Liver (tissue), 9 donors: Measurements from ENCODE around the gene CUX1. TPM values are rescaled to one million over a fixed set of nuclear protein-coding genes. Genes with fewer than 3 reads are reported as not detected.

Experiments
- DNase-seq: peaks from one replicate; pipeline ENCODE4 v3.0.0-alpha.2; 2017; ENCODE audit warnings: low spot score
- H3K27ac ChIP-seq, 2 donors: one replicate each; pipeline ENCODE4 v1.7.0; 2013; ENCODE audit warnings: inconsistent platforms in 2 of 2, low read length in 2 of 2, control low read depth in 1 of 2, low read depth in 1 of 2, mild to moderate bottlenecking in 1 of 2
- H3K27me3 ChIP-seq, 4 donors: one replicate each; pipeline versions ENCODE4 v1.6.1 to v1.7.0; 2013; ENCODE audit warnings: low read length in 3 of 4, inconsistent platforms in 1 of 4, mild to moderate bottlenecking in 1 of 4, moderate library complexity in 1 of 4; ENCODE audit not compliant: control insufficient read depth in 4 of 4, insufficient read depth in 4 of 4
- H3K36me3 ChIP-seq, 4 donors: one replicate each; pipeline versions ENCODE4 v1.6.1 to v1.7.0; 2013; ENCODE audit warnings: low read length in 3 of 4, mild to moderate bottlenecking in 3 of 4, low read depth in 1 of 4, moderate library complexity in 1 of 4; ENCODE audit not compliant: control insufficient read depth in 4 of 4, insufficient read depth in 3 of 4
- H3K4me1 ChIP-seq, 4 donors: one replicate each; pipeline versions ENCODE4 v1.6.1 to v1.7.0; 2013; ENCODE audit warnings: low read length in 3 of 4, mild to moderate bottlenecking in 3 of 4, moderate library complexity in 1 of 4; ENCODE audit not compliant: control insufficient read depth in 4 of 4, insufficient read depth in 4 of 4
- H3K4me3 ChIP-seq, 3 donors: one replicate each; pipeline versions ENCODE4 v1.6.1 to v1.7.0; 2013; ENCODE audit warnings: low read length in 3 of 3, control low read depth in 1 of 3, low read depth in 1 of 3, mild to moderate bottlenecking in 1 of 3
- H3K9ac ChIP-seq, 2 donors: one replicate each; pipeline ENCODE4 v1.7.0; 2013; ENCODE audit warnings: low read length in 2 of 2, mild to moderate bottlenecking in 2 of 2, moderate library complexity in 2 of 2, control low read depth in 1 of 2, low read depth in 1 of 2
- H3K9me3 ChIP-seq, 4 donors: one replicate each; pipeline versions ENCODE4 v1.6.1 to v1.7.0; 2013; ENCODE audit warnings: low read length in 3 of 4; ENCODE audit not compliant: control insufficient read depth in 4 of 4
- EGR1 ChIP-seq, 2 donors: IDR thresholded peaks; 2 replicates each; pipeline ENCODE4 v1.6.1; 2016 to 2018; ENCODE audit warnings: antibody characterized with exemption in 2 of 2, low read depth in 2 of 2
- FOXA2 ChIP-seq: IDR thresholded peaks from 2 replicates; pipeline ENCODE4 v1.6.1; 2016; ENCODE audit warnings: antibody characterized with exemption
- GABPA ChIP-seq, 2 donors: IDR thresholded peaks in 1 of 2; conservative IDR thresholded peaks in 1 of 2; 2 replicates each; pipeline ENCODE4 v1.6.1; 2016; ENCODE audit warnings: antibody characterized with exemption in 2 of 2, mild to moderate bottlenecking in 1 of 2, moderate library complexity in 1 of 2
- HNF4G ChIP-seq: IDR thresholded peaks from 2 replicates; pipeline ENCODE4 v1.6.1; 2016; ENCODE audit warnings: antibody characterized with exemption
- NR2F2 ChIP-seq: IDR thresholded peaks from 2 replicates; pipeline ENCODE4 v1.6.1; 2016; ENCODE audit warnings: antibody characterized with exemption
- RXRA ChIP-seq, 2 donors: IDR thresholded peaks; 2 replicates each; pipeline ENCODE4 v1.6.1; 2017 to 2018; ENCODE audit warnings: antibody characterized with exemption in 2 of 2, mild to moderate bottlenecking in 1 of 2
- SP1 ChIP-seq: IDR thresholded peaks from 2 replicates; pipeline ENCODE4 v1.6.1; 2018; ENCODE audit warnings: antibody characterized with exemption, mild to moderate bottlenecking
- TAF1 ChIP-seq: conservative IDR thresholded peaks from 2 replicates; pipeline ENCODE4 v1.6.1; 2016; ENCODE audit warnings: antibody characterized with exemption, mild to moderate bottlenecking
- ZBTB33 ChIP-seq: IDR thresholded peaks from 2 replicates; pipeline ENCODE4 v1.6.1; 2016; ENCODE audit warnings: antibody characterized with exemption
- WGBS: extraction: QIAGEN DNeasy Blood & Tissue Kit; methylation state at CpG from one replicate; pipeline ENCODE4 v1.1.7; 2013; 5-methylcytosine and 5-hydroxymethylcytosine counted together
- polyA plus RNA-seq, 2 donors: library from polyadenylated mRNA; stranded (reverse) in 1 of 2; unstranded in 1 of 2; fragments of 200-250 nt in 1 of 2; fragments of >200 nt in 1 of 2; fragmentation: Nextera tagmentation in 1 of 2; extraction: Ambion mirVana in 1 of 2; gene quantifications; one replicate each; pipeline versions ENCODE4 v1.2.1 to v1.2.3, GENCODE V29; 2013 to 2015
- total RNA-seq, 2 donors: library from RNA; depleted of rRNA; stranded (reverse); fragments of >200 nt; gene quantifications; one replicate each; pipeline ENCODE4 v1.2.3, GENCODE V29; 2014
- TF ChIP-seq, protein P1 (sequence below): fragments of 150-350 bp; IDR thresholded peaks from 2 replicates; pipeline ENCODE4 v1.5.1; 2017; ENCODE audit warnings: improper control_type of control experiment, low read depth, low read length; ENCODE audit not compliant: missing input control
- TF ChIP-seq, protein P2 (sequence below): IDR thresholded peaks from 2 replicates; pipeline ENCODE4 v1.6.1; 2016; ENCODE audit warnings: antibody characterized with exemption
- donor health status: healthy.
- donor health status: healthy.
- donor health status: healthy.
- donor health status: healthy.
- donor health status: healthy.

Gene CUX1
- total and polyA plus RNA-seq, 4 donors, result 18.6 to 40.6 (median 21.4) TPM

DNA sequence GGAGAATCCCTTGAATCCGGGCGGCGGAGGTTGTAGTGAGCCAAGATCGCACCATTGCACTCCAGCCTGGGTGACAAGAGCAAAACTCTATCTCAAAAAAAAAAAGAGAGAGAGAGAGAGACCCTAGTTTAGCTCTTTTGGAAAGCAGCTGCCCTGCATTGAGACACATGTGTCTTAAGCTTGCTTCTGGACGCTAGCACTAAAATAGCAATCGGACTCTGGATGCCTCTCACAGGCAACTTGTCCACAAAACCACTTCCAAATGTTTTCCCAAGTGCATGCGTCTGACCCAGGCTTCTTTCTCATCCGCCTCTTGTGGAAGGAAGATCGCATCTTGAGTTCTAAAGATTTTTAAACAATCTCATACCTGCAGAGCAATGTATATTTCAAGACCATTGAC is 182.7 kb downstream of the CUX1 start:
- H3K27ac ChIP-seq, result no peak overlapping the region
- 98% methylated on average over 9 of the region's 9 CpGs for WGBS

GRCh38 chr7:102004229-102004628 is 186.8 kb downstream of the CUX1 start:
- WGBS, result 74% methylated on average over 4 of the region's 4 CpGs
- Histone ChIP-seq H3K27ac (no peak overlapping the region), H3K4me3 (no peak overlapping the region), H3K9me3 (no peaks in the 10 kb centered on the region), H3K4me1 (no peaks in the 10 kb centered on the region), H3K36me3 (no peaks in the 10 kb centered on the region), H3K9ac (no peak overlapping the region), H3K27me3 (no peaks in the 10 kb centered on the region)
- DNase-seq, result no peak
- TF ChIP-seq NR2F2, result no peak
- TF ChIP-seq RXRA (IDR thresholded peaks at IDR 0.05), result no peak
- TF ChIP-seq TAF1, result no peak
- TF ChIP-seq, protein P1, sequence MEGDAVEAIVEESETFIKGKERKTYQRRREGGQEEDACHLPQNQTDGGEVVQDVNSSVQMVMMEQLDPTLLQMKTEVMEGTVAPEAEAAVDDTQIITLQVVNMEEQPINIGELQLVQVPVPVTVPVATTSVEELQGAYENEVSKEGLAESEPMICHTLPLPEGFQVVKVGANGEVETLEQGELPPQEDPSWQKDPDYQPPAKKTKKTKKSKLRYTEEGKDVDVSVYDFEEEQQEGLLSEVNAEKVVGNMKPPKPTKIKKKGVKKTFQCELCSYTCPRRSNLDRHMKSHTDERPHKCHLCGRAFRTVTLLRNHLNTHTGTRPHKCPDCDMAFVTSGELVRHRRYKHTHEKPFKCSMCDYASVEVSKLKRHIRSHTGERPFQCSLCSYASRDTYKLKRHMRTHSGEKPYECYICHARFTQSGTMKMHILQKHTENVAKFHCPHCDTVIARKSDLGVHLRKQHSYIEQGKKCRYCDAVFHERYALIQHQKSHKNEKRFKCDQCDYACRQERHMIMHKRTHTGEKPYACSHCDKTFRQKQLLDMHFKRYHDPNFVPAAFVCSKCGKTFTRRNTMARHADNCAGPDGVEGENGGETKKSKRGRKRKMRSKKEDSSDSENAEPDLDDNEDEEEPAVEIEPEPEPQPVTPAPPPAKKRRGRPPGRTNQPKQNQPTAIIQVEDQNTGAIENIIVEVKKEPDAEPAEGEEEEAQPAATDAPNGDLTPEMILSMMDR, result no peak
- no peak for TF ChIP-seq EGR1 (IDR thresholded peaks at IDR 0.05; ENCODE audit: low read depth in 2 of 2)
- TF ChIP-seq HNF4G, result no peak
- TF ChIP-seq ZBTB33, result no peak
- TF ChIP-seq GABPA (IDR thresholded peaks at IDR 0.05 in 1 of 2, conservative IDR thresholded peaks at IDR 0.05 in 1 of 2), result no peak

More for the DNA sequence above, 182.7 kb downstream of the CUX1 start:
- no peaks in the 10 kb centered on the region for H3K36me3 ChIP-seq
- no peak overlapping the region for H3K9ac ChIP-seq
- H3K27me3 ChIP-seq, result no peaks in the 10 kb centered on the region
- TF ChIP-seq SP1 (no peak), FOXA2 (no peak), ZBTB33 (no peak), EGR1 (IDR thresholded peaks at IDR 0.05; ENCODE audit: low read depth in 2 of 2) (no peak), TAF1 (no peak)
- TF ChIP-seq, protein P1, result no peak
- TF ChIP-seq, protein P2, sequence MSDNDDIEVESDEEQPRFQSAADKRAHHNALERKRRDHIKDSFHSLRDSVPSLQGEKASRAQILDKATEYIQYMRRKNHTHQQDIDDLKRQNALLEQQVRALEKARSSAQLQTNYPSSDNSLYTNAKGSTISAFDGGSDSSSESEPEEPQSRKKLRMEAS, result no peak
- no peak overlapping the region for H3K4me3 ChIP-seq
- H3K9me3 ChIP-seq, result no peaks in the 10 kb centered on the region
- H3K4me1 ChIP-seq, result no peaks in the 10 kb centered on the region
- no peak for DNase-seq
